HUES48 (cell line): ENCODE data around the gene NFYC.

Source experiments
- H3K27ac ChIP-seq: one replicate; pipeline ENCODE4 v1.7.0; 2013; ENCODE audit warnings: low read depth, low read length, inconsistent platforms
- H3K27me3 ChIP-seq: 2 replicates; pipeline ENCODE4 v1.6.1; 2013; ENCODE audit warnings: mild to moderate bottlenecking, low read length; ENCODE audit not compliant: control insufficient read depth, insufficient read depth
- H3K36me3 ChIP-seq: 2 replicates; pipeline ENCODE4 v1.6.1; 2013; ENCODE audit warnings: low read length; ENCODE audit not compliant: control insufficient read depth, insufficient read depth
- H3K4me1 ChIP-seq: 2 replicates; pipeline ENCODE4 v1.6.1; 2013; ENCODE audit warnings: mild to moderate bottlenecking, low read length; ENCODE audit not compliant: control insufficient read depth, insufficient read depth
- H3K4me3 ChIP-seq: 2 replicates; pipeline ENCODE4 v1.5.1; 2013; ENCODE audit warnings: mild to moderate bottlenecking, low read depth, low read length
- H3K9ac ChIP-seq: 2 replicates; pipeline ENCODE4 v1.6.1; 2013; ENCODE audit warnings: mild to moderate bottlenecking, low read depth, low read length, moderate library complexity
- H3K9me3 ChIP-seq: 2 replicates; pipeline ENCODE4 v1.6.1; 2013; ENCODE audit warnings: low read length; ENCODE audit not compliant: control insufficient read depth, insufficient read depth

The NFYC gene

DNA sequence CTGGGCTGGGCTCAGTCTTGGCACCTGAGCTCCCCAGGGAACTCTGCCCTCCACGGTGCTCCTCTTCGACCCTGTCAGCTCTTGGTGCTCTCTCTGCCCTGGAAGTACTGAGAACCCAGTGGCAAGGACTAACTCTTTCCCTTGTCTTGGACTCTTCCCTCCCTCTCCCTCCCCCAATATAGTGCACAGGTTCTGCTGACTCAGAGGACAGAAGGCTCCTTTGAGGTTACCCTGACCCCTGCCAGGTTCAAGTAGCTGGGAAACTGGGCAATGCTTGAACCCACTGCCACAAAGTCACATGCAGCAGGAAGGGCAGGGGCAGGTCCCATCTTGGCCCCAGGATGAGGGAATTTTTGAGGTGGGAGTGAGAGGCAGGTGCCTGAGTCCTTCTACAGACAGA lies 112.4 kb downstream of the NFYC start:
- no peaks in the 10 kb centered on the region for H3K36me3 ChIP-seq
- no peak overlapping the region for H3K27ac ChIP-seq
- no peaks in the 10 kb centered on the region for H3K9me3 ChIP-seq
- H3K9ac ChIP-seq = no peak overlapping the region
- H3K4me1 ChIP-seq = peaks cover 36% of the 10 kb centered on the region
- H3K27me3 ChIP-seq = peaks cover 18% of the 10 kb centered on the region
- H3K4me3 ChIP-seq = no peak overlapping the region

DNA sequence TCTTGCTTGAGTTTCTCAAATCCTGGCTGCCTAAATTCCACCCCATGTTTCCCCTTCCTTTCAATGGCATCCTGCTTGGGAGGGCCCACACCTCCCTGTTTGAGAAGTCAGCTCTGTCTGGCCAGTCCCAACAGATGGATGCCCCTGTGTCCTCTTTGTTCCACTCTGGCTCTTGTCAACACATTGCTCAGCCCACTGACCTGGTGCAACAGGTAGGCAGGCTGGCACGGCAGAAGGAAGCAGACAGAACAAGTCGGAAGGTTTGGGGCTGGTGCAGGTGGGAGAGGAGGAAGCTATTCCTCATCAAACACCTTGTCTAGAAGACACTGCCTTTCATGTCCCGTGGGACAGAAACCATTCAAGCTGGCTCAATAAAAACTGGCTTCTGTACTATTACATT lies 114.7 kb downstream of the NFYC start:
- Histone ChIP-seq H3K27ac (no peak overlapping the region), H3K36me3 (no peaks in the 10 kb centered on the region), H3K4me3 (no peak overlapping the region), H3K4me1 (peaks cover 30% of the 10 kb centered on the region), H3K9ac (no peak overlapping the region), H3K9me3 (no peaks in the 10 kb centered on the region), H3K27me3 (peaks cover 7% of the 10 kb centered on the region)

- Histone ChIP-seq H3K4me3 (no peak overlapping the region), H3K27me3 (no peaks in the 10 kb centered on the region), H3K27ac (no peak overlapping the region), H3K9ac (no peak overlapping the region), H3K9me3 (no peaks in the 10 kb centered on the region), H3K4me1 (peaks cover 24% of the 10 kb centered on the region), H3K36me3 (no peaks in the 10 kb centered on the region)
Observed at GRCh38 chr1:40806731-40807695, 115.5 kb downstream of the NFYC start.

DNA sequence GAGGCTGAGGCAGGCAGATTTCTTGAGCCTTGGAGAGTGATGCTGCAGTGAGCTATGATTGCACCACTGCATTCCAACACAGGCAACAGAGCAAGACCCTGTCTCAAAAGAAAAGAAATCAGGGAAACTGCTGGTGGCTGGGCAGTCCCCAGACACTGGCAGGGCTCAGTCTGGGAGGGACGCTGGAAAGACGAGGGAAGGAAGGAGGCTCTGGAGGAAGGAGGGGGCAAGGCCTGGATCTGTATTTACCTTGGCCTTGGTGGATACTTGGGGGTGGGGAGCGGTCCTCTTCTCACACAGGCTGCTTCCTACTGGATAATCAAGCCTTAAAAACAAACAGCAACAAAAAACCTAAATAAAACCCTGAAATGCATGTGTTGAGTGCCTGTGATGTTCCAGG lies 116.5 kb downstream of the NFYC start:
- Histone ChIP-seq H3K9me3 (no peaks in the 10 kb centered on the region), H3K27me3 (no peaks in the 10 kb centered on the region), H3K36me3 (no peaks in the 10 kb centered on the region), H3K4me1 (peaks cover 18% of the 10 kb centered on the region), H3K9ac (no peak overlapping the region), H3K4me3 (no peak overlapping the region), H3K27ac (no peak overlapping the region)

- no peaks in the 10 kb centered on the region for H3K27me3 ChIP-seq
- no peak overlapping the region for H3K27ac ChIP-seq
- H3K4me3 ChIP-seq = no peak overlapping the region
- H3K9ac ChIP-seq = no peak overlapping the region
- peaks cover 13% of the 10 kb centered on the region; the same call in 1 of the 2 replicates for H3K4me1 ChIP-seq
- H3K36me3 ChIP-seq = no peaks in the 10 kb centered on the region
- H3K9me3 ChIP-seq = no peaks in the 10 kb centered on the region
Observed at GRCh38 chr1:40808444-40808843, 116.9 kb downstream of the NFYC start.

DNA sequence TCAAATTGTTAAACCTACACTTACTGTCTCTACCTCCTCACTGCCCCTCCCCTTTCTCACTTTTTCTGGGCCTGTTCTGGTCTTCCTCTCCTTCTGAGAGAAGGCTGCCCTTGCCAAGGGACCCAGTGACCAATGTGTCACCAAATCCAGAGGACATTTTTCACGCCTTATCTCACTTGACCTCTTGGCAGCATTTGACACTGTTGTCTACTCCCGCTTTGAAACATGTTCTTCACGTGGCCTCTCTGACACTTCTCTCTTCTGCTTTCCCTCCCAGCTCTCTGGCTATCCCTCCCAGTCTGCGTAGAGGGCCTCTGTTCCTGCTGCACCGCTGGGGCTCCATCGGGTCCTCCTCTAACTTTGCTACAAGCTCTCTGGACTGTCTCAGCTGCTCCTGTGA lies 117.4 kb downstream of the NFYC start:
- H3K9ac ChIP-seq = no peak overlapping the region
- H3K4me3 ChIP-seq = no peak overlapping the region
- H3K27me3 ChIP-seq = no peaks in the 10 kb centered on the region
- H3K27ac ChIP-seq = no peak overlapping the region
- no peaks in the 10 kb centered on the region for H3K36me3 ChIP-seq
- H3K9me3 ChIP-seq = no peaks in the 10 kb centered on the region
- H3K4me1 ChIP-seq = peaks cover 9% of the 10 kb centered on the region; the same call in 1 of the 2 replicates

DNA sequence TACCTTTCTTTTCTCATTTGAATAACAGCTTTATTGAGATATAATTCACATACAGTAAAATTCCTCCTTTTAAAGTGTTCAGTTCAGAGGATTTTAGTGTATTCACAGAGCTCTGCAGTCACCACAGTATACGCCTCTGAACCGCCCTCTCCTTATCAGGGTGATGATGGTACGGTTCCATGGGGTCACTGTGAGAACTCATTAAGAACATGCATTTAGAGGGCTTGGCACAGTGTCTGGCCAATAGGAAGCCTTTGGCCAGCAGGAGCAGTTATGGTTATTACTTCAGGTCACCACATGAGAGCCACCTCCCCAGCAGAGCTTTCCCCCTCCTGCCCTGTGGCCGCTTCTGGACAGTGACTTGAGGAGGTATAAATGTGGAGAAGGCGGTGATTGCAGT lies 119.4 kb downstream of the NFYC start:
- no peak overlapping the region for H3K9ac ChIP-seq
- H3K9me3 ChIP-seq = no peaks in the 10 kb centered on the region
- H3K4me3 ChIP-seq = no peak overlapping the region
- H3K36me3 ChIP-seq = no peaks in the 10 kb centered on the region
- H3K4me1 ChIP-seq = no peaks in the 10 kb centered on the region
- no peaks in the 10 kb centered on the region for H3K27me3 ChIP-seq
- H3K27ac ChIP-seq = no peak overlapping the region

- H3K27ac ChIP-seq = no peak overlapping the region
- peaks cover 7% of the 10 kb centered on the region; the same call in 1 of the 2 replicates for H3K4me1 ChIP-seq
- no peak overlapping the region for H3K9ac ChIP-seq
- no peaks in the 10 kb centered on the region for H3K36me3 ChIP-seq
- H3K4me3 ChIP-seq = no peak overlapping the region
- peaks cover 21% of the 10 kb centered on the region for H3K27me3 ChIP-seq
- no peaks in the 10 kb centered on the region for H3K9me3 ChIP-seq
Observed at GRCh38 chr1:40815420-40815819, 123.9 kb downstream of the NFYC start.

GRCh38 chr1:40817791-40818263 lies 126.3 kb downstream of the NFYC start:
- Histone ChIP-seq H3K9ac (no peak overlapping the region), H3K36me3 (no peaks in the 10 kb centered on the region), H3K27ac (no peak overlapping the region), H3K9me3 (no peaks in the 10 kb centered on the region), H3K4me3 (peak overlapping the region; percentile 70), H3K4me1 (peaks cover 7% of the 10 kb centered on the region; the same call in 1 of the 2 replicates), H3K27me3 (peaks cover 21% of the 10 kb centered on the region)

- H3K9ac ChIP-seq = no peak overlapping the region
- H3K27ac ChIP-seq = no peak overlapping the region
- H3K36me3 ChIP-seq = no peaks in the 10 kb centered on the region
- H3K4me1 ChIP-seq = peaks cover 7% of the 10 kb centered on the region; the same call in 1 of the 2 replicates
- peaks cover 21% of the 10 kb centered on the region for H3K27me3 ChIP-seq
- H3K4me3 ChIP-seq = peak overlapping the region; percentile 70
- no peaks in the 10 kb centered on the region for H3K9me3 ChIP-seq
Observed at GRCh38 chr1:40818264-40818961, 126.9 kb downstream of the NFYC start.

- H3K27ac ChIP-seq = no peak overlapping the region
- peak overlapping the region; percentile 70; the same call in 1 of the 2 replicates for H3K4me3 ChIP-seq
- H3K4me1 ChIP-seq = peaks cover 7% of the 10 kb centered on the region; the same call in 1 of the 2 replicates
- peaks cover 21% of the 10 kb centered on the region for H3K27me3 ChIP-seq
- H3K9me3 ChIP-seq = no peaks in the 10 kb centered on the region
- no peak overlapping the region for H3K9ac ChIP-seq
- H3K36me3 ChIP-seq = no peaks in the 10 kb centered on the region
Observed at GRCh38 chr1:40819101-40819500, 127.6 kb downstream of the NFYC start.
